KBM-7 (cell line): ENCODE data around the gene TES.

ENCODE experiments used
- DNase-seq: peaks from one replicate; pipeline ENCODE4 v3.0.0-alpha.2; 2015
- in situ Hi-C: fragments of 300-500 bp; cut with MboI; formaldehyde crosslinking; loops from 2 replicates; pipeline ENCODE4 v1.14.3; 2020; ENCODE audit warnings: low sequenced_read_pairs, low pct_unique_long_range_greater_than_20kb, mixed read lengths

Gene TES

DNA sequence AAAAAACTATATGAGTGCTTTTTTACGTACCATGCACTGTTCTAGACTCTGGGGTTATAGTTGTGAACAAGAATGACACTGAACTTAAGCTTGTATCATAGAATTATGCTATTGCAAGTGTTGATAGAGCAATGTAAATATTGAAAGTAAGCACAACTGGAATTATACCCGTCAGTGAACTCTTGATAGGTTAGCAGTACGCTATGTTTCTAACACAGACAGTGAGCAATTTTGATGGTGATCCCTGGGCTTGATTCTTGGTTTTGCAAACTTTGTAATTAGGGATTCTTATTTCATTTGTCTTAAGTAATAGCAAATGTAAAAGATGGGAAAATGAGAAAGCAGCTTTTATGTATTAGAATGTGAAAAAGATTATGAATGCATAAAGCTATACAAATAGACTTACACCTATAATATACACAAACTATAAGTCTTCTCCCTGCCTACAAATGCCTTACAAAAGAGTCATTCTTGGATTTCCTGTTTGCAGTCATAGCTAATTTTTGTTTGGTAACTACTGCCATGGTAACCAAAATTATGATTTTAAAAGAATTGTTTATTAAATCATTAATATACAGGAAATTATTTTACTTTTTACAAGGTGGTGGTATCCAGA, 6.7 kb downstream of the TES start:
- in situ Hi-C loops, result no loop called here
- DNase-seq, result no peak

- DNase-seq, result no peak
- in situ Hi-C loops, result no loop called here
These were observed 7.8 kb downstream of the TES start for GRCh38 chr7:116218051-116218645.

GRCh38 chr7:116218747-116219146, 8.4 kb downstream of the TES start:
- no peak for DNase-seq
- in situ Hi-C loops, result no loop called here

- in situ Hi-C loops, result no loop called here
- DNase-seq, result no peak
These were observed 8.9 kb downstream of the TES start for GRCh38 chr7:116219288-116219687.

DNA sequence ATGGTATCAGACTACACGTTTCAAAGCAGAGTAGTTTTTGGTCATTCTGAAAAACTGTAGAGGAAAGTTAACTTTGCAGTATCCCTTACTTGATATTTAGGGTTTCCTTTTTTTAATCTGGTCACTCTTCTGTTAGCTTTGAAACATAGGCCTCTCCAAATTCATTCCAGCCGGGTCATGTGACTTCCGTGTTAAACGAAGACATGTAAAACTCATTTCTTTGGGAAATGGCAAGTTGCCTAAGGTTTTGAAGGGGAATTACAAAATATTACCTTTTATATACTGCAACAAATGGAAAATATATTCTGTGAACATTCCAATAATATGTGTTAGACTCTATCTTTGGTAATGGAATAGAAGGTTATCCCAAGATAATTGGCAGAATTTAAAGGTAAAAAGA, 9.5 kb downstream of the TES start:
- DNase-seq, result no peak
- in situ Hi-C loops, result no loop called here

DNA sequence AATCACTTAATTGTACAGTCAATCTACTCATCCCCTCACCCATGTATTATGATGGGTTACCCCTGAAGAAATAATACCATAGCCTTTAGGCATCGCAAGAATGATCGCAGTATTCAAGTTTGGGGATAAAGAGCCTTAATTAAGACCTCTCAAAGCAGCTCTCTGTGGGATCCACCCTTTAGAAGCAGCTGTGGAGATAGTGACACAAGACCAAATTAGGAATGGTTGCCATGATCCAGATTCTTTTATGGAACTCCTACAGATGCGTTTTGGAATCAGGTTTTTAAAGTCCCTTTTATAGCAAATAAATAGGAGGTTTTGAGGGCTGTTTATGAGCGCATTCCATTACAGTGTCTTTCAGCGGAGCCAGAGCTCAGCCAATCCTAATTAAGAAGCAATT, 12.2 kb downstream of the TES start:
- DNase-seq, result no peak
- in situ Hi-C loops, result no loop called here

GRCh38 chr7:116223588-116223987, 13.2 kb downstream of the TES start:
- in situ Hi-C loops, result no loop called here
- no peak for DNase-seq

- no peak for DNase-seq
- in situ Hi-C loops, result no loop called here
These were observed 14.3 kb downstream of the TES start for GRCh38 chr7:116224492-116225098.

DNA sequence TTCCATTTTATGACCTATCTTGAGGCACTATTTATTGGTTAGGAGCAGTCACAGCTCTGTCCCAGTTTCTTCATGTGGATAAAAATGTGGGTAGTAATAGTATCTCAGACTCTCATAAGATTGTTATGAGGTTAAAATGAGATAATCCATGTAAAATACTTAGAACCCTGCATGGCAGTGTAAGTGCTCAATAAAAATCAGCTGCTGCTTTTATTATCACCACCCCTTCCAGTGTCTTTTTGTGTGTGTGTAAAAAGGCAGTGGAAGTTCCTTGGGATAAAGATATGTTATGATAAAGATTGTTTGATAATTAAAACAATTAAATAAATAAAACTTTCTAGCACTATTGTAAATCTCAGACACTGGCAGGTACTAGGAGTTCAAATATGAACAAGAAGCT, 15.5 kb downstream of the TES start:
- DNase-seq, result no peak
- in situ Hi-C loops, result no loop called here

DNA sequence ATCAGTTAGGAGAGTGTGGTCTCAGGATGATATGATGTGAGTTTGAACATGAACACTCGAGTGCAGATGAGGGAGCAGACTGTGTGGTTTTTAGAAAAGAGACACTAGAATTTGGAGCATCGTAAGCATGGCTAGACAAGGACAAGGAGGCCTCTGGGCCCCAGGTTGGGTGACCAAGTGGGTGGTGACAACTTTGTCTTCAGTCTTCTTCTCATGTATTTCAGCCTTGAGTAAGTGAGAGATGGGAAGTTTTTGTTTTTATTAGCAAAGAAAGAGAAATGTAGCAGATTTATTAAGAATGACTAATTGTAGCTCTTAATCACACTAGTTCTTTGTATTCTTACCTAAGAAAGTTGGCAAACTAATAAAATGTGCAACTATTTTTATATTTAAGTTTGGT, 16.3 kb downstream of the TES start:
- no peak for DNase-seq
- in situ Hi-C loops, result no loop called here

GRCh38 chr7:116227678-116228239, 17.4 kb downstream of the TES start:
- no peak for DNase-seq
- in situ Hi-C loops, result no loop called here

DNA sequence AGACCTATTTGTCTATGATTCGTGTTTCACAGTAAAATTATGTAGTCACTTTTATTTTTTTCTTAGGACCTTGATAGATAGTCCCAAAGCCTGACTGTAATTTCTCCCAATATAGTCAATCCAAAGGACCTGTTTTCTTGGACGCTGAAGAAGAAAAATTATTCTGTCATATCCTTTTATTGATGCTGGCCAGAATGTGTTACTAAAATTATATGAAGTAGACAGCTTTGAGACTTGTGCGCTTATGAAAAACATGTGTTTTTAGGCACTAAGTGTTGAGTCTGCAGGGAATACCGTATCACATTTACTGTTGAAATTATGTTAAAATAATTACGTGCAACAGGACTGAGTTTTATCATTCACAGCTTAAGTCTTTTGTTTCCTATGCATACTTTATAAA, 17.9 kb downstream of the TES start:
- no peak for DNase-seq
- in situ Hi-C loops, result no loop called here

GRCh38 chr7:116229366-116229765, 19.0 kb downstream of the TES start:
- in situ Hi-C loops, result no loop called here
- DNase-seq, result no peak

- in situ Hi-C loops, result no loop called here
- no peak for DNase-seq
These were observed 20.1 kb downstream of the TES start for GRCh38 chr7:116230191-116231005.

DNA sequence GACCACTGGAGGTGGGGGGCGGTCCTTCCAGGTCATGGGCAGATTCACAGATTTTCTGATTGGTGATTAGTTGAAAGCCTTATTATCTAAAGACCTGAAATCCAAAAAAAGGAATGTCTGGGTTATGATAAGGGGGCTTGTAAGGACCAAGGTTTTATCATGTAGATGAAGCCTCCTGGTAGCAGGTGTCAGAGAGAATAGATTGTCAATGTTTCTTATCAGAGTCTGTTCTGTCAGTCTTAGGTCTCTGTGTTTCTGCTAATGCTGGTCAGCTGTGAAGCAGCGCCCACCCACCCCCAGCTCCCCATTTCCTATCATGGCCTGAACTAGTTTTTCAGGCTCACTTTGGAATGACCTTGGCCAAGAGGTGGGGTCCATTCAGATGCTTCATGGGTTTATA, 21.2 kb downstream of the TES start:
- in situ Hi-C loops, result no loop called here
- DNase-seq, result no peak

GRCh38 chr7:116231949-116232348, 21.6 kb downstream of the TES start:
- in situ Hi-C loops, result no loop called here
- peak; percentile 36 for DNase-seq

- in situ Hi-C loops, result no loop called here
- no peak for DNase-seq
These were observed 22.0 kb downstream of the TES start for GRCh38 chr7:116232350-116232749.

GRCh38 chr7:116232920-116233319, 22.6 kb downstream of the TES start:
- in situ Hi-C loops, result no loop called here
- no peak for DNase-seq

DNA sequence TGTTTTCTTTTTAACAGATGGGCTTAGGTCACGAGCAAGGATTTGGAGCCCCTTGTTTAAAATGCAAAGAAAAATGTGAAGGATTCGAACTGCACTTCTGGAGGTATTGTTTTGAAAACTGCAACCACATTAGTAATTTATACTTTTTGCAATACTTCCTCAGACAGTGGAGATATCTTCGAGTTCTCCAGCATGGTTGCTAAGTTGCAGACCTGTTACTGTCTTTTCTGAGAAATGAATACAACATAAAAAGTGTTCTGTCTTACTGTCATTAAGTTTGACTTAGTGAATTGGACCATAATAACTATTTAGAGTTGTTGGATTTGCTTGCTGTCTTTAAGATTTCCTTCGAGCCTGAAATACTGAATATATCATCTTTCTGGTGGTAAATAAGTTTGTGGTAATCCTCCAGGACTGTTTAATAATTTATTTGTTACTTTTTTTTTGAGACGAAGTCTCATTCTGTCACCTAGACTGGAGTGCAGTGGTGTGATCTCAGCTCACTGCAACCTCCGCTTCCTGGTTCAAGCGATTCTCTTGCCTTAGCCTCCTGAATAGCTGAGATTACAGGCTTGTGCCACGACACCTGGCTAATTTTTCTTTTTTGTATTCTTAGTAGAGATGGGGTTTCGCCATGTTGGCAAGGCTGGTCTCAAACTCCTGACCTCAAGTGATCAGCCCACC, 24.3 kb downstream of the TES start:
- no peak for DNase-seq
- in situ Hi-C loops, result no loop called here
